Adrenal gland (tissue), 5 donors: ENCODE measurements around the gene ZNF333.
"Not testable (repeated sequence)": the region's sequence is repeated elsewhere in the genome, so short reads cannot be mapped to it uniquely, and the experiment has no call there.

Experiments
- POLR2A ChIP-seq, 2 donors: fragments of 450-650 bp; IDR thresholded peaks; one replicate each; pipeline ENCODE4 v1.6.1; 2017; ENCODE audit warnings: antibody characterized with exemption in 2 of 2, mild to moderate bottlenecking in 2 of 2, moderate library complexity in 1 of 2
- TF ChIP-seq, protein P1 (sequence below), 6 experiments: fragments of 450-650 bp in 4 of 6; fragments of 200-600 bp in 2 of 6; sonication (generic) in 1 of 6; IDR thresholded peaks; 1 replicate in 5 of 6; 2 replicates in 1 of 6; pipeline versions ENCODE4 v1.5.1 to v1.8.0; 2016 to 2021; ENCODE audit warnings: antibody characterized with exemption in 6 of 6, mild to moderate bottlenecking in 2 of 6, moderate library complexity in 1 of 6
- donor health status: DM: no; HTN: no; CAD: no.

DNA sequence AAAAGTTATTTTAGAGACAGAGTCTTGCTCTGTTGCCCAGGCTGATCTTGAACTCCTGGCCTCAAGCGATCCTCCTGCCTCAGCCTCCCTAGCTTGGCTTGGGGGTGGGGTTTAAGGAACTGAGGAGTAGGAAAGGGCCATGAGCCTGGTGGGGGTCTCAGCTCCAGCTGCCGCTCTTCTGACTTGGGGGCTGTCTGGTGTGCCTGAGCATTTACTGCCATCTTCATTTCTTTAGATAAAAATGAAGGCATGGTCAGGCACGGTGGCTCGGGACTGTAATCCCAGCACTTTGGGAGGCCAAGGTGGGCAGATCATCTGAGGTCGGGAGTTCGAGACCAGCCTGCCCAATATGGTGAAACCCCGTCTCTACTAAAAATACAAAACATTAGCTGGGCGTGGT is 85.5 kb downstream of the ZNF333 start:
- TF ChIP-seq, protein P1, sequence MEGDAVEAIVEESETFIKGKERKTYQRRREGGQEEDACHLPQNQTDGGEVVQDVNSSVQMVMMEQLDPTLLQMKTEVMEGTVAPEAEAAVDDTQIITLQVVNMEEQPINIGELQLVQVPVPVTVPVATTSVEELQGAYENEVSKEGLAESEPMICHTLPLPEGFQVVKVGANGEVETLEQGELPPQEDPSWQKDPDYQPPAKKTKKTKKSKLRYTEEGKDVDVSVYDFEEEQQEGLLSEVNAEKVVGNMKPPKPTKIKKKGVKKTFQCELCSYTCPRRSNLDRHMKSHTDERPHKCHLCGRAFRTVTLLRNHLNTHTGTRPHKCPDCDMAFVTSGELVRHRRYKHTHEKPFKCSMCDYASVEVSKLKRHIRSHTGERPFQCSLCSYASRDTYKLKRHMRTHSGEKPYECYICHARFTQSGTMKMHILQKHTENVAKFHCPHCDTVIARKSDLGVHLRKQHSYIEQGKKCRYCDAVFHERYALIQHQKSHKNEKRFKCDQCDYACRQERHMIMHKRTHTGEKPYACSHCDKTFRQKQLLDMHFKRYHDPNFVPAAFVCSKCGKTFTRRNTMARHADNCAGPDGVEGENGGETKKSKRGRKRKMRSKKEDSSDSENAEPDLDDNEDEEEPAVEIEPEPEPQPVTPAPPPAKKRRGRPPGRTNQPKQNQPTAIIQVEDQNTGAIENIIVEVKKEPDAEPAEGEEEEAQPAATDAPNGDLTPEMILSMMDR (IDR thresholded peaks at IDR 0.05): not testable (repeated sequence)
- not testable (repeated sequence) for TF ChIP-seq POLR2A (IDR thresholded peaks at IDR 0.05)
